Stimulated activated CD4-positive, alpha-beta T cell treated with anti-CD3 and anti-CD28 coated beads, Interleukin-15, amount 100 ng/mL, for 24 hours (primary cell): ENCODE measurements around the gene B3GLCT.
"Not testable (repeated sequence)": the region's sequence is repeated elsewhere in the genome, so short reads cannot be mapped to it uniquely, and the experiment has no call there.

Experiments used
- DNase-seq: peaks from one replicate; pipeline ENCODE4 v3.0.0-alpha.2; 2020

The B3GLCT gene

GRCh38 chr13:31199849-31200636 lies at the start of gene B3GLCT:
Gene B3GLCT, plus strand, starts transcription at chr13:31199975. Its CDS starts 110 bp downstream, at chr13:31200085.
- peak; percentile 79 for DNase-seq

DNA sequence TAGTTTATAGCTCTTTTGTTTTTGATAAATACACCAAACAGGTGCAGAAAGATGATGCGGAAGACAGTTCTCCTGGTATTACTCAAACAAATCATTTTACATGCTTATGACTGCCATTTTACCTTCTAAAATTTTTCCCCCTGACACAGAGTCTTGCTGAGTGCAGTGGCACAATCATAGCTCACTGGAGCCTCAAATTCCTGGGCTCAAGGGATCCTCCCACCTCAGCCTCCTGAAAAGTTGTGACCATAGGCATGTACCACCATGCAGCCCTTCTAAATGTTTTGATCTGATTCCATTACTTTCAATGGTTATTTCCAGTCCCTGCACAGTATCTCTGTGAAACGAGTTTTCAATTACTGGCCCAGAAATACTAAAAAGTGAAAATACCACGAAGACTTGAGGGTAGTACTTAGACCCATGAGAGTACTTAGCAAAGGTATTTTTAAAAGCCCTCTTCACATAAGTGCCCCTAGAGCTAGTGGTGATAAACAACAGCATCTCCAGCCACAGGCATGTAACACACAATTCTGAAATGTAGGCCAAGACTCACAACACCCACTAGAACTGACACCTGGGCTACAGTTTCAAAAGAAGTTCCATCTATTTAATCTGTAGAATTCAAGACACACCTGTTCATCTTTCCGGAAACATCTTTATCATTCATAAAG lies 49.3 kb upstream of the B3GLCT start:
- no peak for DNase-seq

GRCh38 chr13:31151837-31152236 lies 47.9 kb upstream of the B3GLCT start:
- DNase-seq: no peak

DNA sequence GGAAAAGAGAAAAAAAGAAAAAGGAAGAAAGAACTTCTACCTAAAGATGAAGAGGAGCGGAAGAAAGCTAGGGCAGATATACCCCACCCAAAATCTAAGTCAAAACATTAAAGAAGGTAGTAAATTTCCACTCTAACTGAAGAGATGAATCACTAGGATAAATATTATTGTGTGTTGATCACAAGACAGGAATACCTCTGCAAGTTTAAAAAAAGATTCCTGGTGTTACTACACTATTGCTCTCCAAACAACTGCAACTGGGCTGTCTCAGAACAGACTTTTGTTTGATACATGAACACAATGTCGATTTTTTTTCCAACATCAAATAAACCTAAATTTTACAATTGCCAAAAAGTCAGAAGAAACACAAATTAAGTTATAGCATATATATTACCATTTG lies 44.8 kb upstream of the B3GLCT start:
- DNase-seq: no peak

- no peak for DNase-seq
Measured at GRCh38 chr13:31159306-31159705, 40.5 kb upstream of the B3GLCT start.

DNA sequence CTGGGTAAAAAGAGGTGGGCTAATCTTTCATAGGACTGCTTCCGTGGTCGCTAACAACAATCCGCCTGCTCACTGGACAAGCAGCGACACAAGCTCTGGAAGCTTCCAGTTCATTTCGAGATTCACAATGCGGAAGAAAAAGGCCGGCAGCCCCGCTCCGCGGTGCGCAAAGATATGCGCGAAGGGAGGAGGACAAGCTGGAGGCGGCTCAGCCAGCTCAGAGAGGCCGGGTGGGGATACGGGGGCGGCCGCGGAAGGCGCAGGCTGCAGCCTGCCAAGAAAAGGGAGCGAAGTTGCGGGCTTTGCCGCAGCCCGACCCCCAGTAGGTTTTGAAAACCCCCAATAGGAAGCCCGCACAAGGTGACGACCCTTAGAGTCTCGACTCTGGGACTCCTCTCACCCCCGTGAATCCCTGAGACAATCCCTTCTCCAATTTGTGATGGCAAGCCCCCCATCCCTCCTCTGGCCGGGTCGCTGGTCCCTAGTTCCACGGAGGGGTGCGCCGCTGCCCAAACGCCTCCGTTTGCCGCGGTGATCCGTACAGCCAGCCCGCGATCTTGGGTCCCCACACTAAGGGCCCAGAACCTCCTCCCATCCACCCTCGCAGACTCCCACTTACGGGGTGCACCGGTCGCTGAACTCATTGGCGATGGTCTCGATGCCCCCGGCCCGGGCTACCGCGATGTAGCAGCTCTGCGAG lies 38.8 kb upstream of the B3GLCT start:
- DNase-seq: peak; percentile 73

DNA sequence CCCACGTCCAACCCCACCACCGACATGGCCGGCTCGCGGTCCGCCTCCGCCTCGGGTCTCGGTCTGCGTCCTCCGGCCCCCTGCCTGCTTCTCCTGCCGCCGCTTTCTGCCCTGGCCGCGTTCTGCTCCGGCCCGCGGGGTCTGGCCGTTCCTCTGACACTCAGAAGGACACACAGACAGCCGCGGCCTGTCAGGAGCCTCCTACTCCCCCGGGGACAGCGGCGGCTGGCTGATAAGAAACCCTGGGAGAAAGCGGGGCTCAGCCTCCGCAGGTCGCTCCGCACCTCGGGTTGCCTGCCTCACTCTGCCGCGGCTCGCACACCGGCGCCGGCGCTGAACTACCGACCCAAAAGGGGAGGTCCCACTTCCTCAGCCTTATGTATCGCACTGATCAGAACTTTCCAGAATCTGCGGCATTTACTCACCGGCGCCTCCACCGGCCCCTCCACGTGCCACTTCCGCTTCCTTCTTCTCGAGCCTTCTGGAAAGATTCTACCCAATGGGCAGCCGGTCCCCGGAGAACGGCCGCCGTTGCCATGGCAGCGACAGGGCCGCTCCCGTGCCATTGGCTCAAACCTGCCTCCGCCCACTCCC lies 38.1 kb upstream of the B3GLCT start, which contains the start of gene HSPH1:
Gene HSPH1, minus strand, starts transcription at position 348 of the 594 bp plus-strand sequence. Its CDS starts 322 bp downstream, at position 26.
- DNase-seq: peak; percentile 99

DNA sequence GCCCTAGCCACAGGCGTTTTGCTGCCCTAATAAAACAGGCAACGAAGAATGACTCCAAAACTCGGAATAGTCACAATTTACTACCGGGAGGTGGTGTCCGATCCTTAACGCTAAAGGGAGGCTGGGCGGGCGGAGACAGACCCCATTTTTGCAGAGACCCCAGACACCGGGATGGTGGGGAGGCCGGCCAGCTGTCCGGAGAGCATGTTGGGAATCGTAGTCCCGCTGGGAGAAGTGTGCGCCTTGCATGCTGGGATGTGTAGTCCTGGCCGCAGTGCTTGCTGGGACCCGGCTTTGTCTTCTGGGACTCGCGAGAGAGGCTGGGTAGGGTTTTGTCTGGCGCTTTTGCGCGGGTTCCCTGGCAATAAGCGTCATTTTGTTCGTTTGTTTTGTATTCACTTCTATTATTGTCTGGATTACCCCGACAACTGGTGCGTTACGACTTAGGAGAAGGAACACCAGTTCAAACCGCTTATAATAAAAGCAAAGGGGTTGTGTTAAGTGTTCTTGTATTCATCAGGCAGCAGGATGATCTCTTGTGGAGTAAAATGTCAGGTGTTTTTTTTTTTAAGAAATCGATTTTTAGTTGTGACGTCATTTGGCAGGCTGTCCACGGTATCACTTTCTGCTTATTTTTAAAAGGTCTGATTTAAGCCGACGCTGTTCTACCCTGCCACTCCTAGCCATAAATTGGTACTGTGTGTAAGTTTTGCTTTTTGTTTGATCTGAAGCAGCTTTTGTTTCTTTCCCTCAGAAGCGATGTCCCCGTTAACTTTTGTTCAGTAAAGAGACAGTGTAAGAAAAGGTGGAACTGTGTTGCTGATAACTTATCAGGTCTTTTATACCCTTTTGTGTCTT lies 37.4 kb upstream of the B3GLCT start:
- peak; percentile 95 for DNase-seq

DNA sequence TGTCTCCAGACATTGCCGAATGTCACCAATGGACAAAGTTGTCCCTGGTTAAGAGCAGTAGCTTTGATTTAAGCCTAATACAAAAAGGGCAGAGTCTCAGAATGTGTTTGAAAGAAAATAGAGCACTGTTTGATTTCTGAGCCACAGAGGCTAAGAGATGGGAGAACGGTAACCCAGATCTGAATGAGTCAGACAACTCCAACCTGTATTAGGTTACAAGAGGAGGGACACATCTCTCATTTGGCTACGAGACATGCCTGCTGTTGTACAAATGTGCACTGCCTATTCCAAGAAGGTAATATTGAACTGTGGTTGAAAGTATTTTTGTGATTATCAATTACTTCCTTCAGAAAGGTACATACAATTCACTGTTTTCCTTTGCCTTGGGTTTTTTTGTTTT lies 33.2 kb upstream of the B3GLCT start:
- no peak for DNase-seq

DNA sequence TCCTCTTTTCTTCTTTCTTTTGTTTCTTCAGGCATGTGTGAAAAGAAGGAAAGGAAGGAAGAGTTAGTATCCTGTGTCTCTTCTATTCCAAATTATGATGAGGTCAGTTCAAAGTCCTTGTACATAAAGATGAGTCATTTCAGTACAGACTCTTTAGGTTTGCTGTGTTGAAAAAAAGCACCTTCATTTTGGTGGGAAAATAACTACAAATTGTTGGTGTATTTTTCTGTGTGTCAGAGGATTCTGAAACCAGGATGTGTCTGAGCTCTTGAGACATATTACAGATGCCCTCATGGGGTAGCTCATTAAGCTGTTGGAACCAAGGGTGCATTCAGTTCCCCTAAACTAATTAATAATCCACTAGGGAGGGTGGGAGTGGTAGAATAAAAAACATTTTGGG lies 32.3 kb upstream of the B3GLCT start:
- DNase-seq: no peak

- DNase-seq: no peak
Measured at GRCh38 chr13:31168166-31168565, 31.6 kb upstream of the B3GLCT start.

DNA sequence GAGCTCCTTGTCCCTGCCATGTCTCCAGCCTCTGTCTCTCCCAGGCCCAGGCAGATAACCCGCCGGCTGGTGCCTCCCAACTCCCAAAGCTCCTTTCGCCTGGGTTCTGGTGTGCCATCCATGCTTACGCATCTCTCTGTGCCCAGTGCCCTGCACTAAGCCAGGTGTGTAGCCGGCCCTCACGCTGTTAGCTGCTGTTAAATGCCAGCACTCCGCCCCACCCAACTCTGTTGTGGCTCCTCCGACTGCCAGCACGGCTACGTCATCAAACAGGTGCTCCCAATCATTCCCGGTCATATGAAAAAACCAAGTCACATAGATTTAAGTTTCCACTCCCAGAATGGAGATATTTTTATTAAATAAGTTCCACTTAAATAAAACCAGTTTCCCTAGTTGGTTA lies 31.0 kb upstream of the B3GLCT start:
- DNase-seq: no peak

- no peak for DNase-seq
Measured at GRCh38 chr13:31172001-31172400, 27.8 kb upstream of the B3GLCT start.

- DNase-seq: no peak
Measured at GRCh38 chr13:31172535-31172934, 27.2 kb upstream of the B3GLCT start.

DNA sequence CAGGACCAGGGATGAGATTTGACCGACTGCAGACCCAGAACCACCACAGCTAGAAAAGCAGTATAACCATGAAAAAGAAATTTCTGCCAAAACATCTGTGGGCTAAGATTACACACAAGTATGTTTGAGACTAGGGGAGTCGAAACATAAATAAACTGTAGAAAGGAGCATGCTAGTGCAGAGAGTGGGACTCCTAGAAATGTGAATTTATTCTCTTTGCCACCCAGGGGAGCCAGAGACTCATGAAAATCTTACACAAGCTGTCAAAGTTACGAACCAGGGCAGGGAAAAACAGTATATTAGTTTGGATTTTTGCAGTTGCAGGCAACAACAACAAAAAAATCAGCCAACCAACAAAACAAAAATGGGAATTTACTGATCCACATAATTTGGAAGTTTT lies 25.8 kb upstream of the B3GLCT start:
- no peak for DNase-seq

- no peak for DNase-seq
Measured at GRCh38 chr13:31175847-31176532, 23.8 kb upstream of the B3GLCT start.

DNA sequence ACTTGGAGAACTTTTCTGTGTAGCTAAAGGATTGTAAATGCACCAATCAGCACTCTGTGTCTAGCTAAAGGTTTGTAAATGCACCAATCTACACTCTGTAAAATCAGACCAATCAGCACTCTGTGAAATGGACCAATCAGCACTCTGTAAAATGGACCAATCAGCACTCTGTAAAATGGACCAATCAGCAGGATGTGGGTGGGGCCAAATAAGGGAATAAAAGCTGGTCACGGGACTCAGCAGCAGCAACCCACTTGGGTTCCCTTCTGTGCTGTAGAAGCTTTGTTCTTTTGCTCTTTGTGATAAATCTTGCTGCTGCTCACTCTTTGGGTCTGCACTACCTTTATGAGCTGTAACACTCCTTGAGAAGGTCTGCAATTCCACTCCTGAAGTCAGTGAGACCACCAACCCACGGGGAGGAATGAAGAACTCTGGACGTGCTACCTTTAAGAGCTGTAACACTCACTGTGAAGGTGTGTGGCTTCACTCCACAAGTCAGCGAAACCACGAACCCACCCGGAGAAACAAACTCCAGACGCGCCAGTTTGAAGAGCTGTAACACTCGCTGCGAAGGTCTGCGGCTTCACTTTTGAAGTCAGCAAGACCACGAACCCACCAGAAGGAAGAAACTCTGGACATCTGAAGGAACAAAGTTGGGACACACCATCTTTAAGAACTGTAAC lies 21.8 kb upstream of the B3GLCT start:
- DNase-seq: not testable (repeated sequence)

GRCh38 chr13:31179241-31179640 lies 20.5 kb upstream of the B3GLCT start:
- DNase-seq: no peak

DNA sequence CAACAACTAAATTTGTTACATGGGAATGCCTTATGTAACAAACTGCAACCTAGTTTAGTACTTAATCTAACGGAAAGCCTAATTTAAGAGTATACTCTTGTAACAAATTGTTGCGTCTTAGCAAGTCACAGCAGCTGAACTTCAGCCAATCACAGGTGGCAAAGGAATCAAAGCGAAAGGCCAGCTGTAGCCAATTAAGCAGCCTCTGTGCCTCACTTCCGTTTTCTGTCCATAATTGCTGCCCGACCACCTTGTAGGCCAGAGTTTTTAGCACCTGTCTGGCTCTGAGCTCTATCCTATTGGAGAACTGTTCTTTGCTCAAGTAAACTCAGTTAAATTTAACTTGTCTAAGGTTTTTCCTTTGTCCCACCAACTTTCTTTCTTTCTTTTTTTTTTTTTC lies 20.0 kb upstream of the B3GLCT start:
- no peak for DNase-seq

GRCh38 chr13:31182987-31183386 lies 16.8 kb upstream of the B3GLCT start:
- no peak for DNase-seq

GRCh38 chr13:31184451-31184850 lies 15.3 kb upstream of the B3GLCT start:
- DNase-seq: no peak
